NCI-H1694 (cell line): ENCODE measurements around the gene ANKRD44.

Experiments
- DNase-seq: peaks from one replicate; lab custom pipeline; 2025; lab: John Stamatoyannopoulos, UW

Gene ANKRD44

GRCh38 chr2:197207598-197207997, 103.0 kb downstream of the ANKRD44 start:
- no peak for DNase-seq

- DNase-seq, result no peak
Observed at GRCh38 chr2:197207106-197207505, 103.5 kb downstream of the ANKRD44 start.

GRCh38 chr2:197205585-197206215, 104.9 kb downstream of the ANKRD44 start:
- DNase-seq, result no peak

GRCh38 chr2:197204519-197205250, 105.9 kb downstream of the ANKRD44 start:
- no peak for DNase-seq

- DNase-seq, result no peak
Observed at GRCh38 chr2:197201874-197202273, 108.7 kb downstream of the ANKRD44 start.

GRCh38 chr2:197200762-197201058, 109.9 kb downstream of the ANKRD44 start:
- DNase-seq, result no peak

GRCh38 chr2:197200051-197200761, 110.4 kb downstream of the ANKRD44 start:
- DNase-seq, result no peak

GRCh38 chr2:197198890-197199289, 111.7 kb downstream of the ANKRD44 start:
- DNase-seq, result no peak

GRCh38 chr2:197197895-197198311, 112.7 kb downstream of the ANKRD44 start:
- DNase-seq, result no peak

GRCh38 chr2:197196541-197197180, 113.9 kb downstream of the ANKRD44 start:
- no peak for DNase-seq

- no peak for DNase-seq
Observed at GRCh38 chr2:197195518-197195917, 115.1 kb downstream of the ANKRD44 start.

- DNase-seq, result no peak
Observed at GRCh38 chr2:197191940-197192322, 118.6 kb downstream of the ANKRD44 start.

GRCh38 chr2:197191177-197191939, 119.2 kb downstream of the ANKRD44 start:
- DNase-seq, result peak; percentile 59

- no peak for DNase-seq
Observed at GRCh38 chr2:197190100-197190432, 120.5 kb downstream of the ANKRD44 start.

GRCh38 chr2:197189426-197190099, 121.0 kb downstream of the ANKRD44 start:
- DNase-seq, result no peak

- no peak for DNase-seq
Observed at GRCh38 chr2:197185676-197186075, 124.9 kb downstream of the ANKRD44 start.

- DNase-seq, result no peak
Observed at GRCh38 chr2:197184959-197185586, 125.5 kb downstream of the ANKRD44 start.

- no peak for DNase-seq
Observed at GRCh38 chr2:197183355-197183754, 127.2 kb downstream of the ANKRD44 start.

- no peak for DNase-seq
Observed at GRCh38 chr2:197182668-197183067, 127.9 kb downstream of the ANKRD44 start.

GRCh38 chr2:197181491-197181890, 129.1 kb downstream of the ANKRD44 start:
- no peak for DNase-seq
